ENCODE data around the gene STARD8.

DNA sequence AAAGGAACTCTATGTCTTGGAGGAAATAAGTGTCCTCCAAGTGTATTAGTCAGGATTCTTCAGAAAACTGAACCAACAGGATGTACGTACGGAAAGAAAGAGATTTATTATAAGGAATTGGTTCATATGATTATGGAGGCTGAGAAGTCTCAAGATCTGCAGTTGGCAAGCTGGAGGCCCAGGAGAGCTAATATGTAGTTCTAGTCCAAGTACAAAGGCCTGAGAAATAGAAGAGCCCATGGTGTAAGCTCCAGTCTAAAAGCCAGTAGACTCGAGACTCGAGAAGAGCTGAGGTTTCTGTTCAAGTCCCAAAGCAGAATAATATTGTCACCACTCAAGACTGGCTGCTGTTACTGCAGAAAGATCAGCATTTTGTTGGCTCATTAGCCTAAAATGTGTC is 116.0 kb downstream of the STARD8 start:
- TF ChIP-seq, protein P1, sequence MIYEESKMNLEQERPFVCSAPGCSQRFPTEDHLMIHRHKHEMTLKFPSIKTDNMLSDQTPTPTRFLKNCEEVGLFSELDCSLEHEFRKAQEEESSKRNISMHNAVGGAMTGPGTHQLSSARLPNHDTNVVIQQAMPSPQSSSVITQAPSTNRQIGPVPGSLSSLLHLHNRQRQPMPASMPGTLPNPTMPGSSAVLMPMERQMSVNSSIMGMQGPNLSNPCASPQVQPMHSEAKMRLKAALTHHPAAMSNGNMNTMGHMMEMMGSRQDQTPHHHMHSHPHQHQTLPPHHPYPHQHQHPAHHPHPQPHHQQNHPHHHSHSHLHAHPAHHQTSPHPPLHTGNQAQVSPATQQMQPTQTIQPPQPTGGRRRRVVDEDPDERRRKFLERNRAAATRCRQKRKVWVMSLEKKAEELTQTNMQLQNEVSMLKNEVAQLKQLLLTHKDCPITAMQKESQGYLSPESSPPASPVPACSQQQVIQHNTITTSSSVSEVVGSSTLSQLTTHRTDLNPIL (CRISPR knock-in tag; IDR thresholded peaks at IDR 0.05; ENCODE audit: low read depth) = no peak
- TF ChIP-seq ARNTL (CRISPR knock-in tag; IDR thresholded peaks at IDR 0.05; ENCODE audit: borderline replicate concordance, low read depth) (no peak), RARB (CRISPR knock-in tag; IDR thresholded peaks at IDR 0.05) (no peak), ISL1 (CRISPR knock-in tag; IDR thresholded peaks at IDR 0.05) (no peak)
